ENCODE data around the gene SRC.

The SRC gene

DNA sequence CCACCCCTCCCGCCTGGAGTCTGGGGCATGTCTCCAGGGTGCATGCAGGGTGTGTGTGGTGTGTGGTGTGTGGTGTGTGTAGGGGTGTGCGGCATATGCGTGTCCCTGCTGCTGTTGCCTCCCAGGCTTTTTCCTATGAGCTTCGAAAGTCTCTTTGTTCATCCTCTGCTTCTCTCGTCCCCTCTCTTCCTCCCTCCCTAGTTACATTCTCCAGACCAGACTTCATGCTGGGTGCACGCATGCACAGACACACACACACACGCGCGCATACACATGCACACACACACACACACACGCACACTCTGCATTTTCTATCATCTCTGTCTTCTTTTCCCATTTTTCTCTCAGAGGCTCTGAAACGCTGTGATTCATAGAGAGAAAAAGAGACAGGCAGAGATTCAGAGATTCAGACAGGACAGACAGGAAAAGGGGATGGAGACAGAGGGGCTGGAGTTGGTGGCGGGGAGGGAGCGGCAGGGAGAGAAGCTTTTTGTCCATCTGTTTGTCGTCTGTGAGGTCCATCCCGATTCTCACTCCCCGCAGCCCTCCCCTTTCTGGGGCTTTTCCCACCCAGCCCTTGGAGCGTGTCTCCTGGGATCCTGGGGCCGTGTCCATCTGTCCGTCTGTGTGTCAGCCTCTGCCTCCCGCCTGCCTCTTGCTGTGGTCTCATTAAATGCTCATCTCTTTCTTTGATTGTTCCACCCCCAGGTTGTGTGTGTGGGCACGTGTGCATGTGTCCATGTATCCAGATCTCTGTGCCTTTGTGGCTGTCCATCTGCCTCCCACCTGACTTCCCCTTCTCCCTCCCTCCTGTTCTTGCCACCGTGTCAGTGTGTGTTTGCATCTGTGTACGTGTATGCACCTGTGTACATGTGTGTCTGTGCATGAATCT lies 62.6 kb downstream of the SRC start:
- H3K4me3 ChIP-seq (ENCODE audit: low read length), result no peak overlapping the region
- TF ChIP-seq ZNF274 (IDR thresholded peaks at IDR 0.05; ENCODE audit: low read depth, low read length), result no peak

DNA sequence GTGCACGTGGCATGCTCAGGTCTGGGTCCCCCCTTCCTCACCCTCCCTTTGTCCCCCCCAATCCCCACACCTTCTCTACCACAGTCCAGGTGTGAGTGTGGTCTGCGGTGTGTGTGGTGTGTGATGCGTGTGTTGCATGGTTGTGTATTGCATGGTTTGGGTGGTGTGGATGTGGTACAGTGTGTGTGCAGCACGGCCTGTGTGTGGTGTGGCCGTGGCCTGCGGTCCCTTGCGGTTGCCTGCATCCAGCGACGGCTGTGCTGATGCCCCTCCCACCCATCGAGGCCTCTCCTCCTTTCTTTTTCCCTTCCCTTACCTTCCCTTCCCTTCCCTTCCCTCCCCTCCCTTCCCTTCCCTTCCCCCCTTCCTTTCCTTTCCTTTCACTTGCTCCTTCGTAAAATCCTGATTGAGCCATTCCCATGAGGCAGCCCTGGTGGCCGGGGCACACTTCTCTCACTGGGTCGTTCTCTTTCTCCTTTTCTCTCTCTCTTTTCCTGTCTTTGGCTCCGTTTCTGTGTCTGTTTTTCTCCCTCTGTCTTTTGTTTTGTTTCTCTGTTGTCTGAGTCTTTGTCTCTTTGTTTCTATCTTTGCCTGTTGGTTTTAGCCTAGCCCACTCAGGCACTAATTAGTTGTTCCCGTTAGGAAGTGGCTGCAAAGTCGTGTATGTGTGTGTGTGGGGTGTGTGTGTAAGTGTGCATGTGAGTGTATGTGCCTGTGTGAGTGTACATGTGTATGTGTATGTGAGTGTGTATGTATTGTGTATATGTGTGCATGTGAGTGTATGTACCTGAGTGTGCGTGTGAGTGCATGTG lies 65.7 kb downstream of the SRC start:
- no peak for TF ChIP-seq ZNF274 (IDR thresholded peaks at IDR 0.05; ENCODE audit: low read depth, low read length)
- no peak overlapping the region; the same call in 1 of the 2 replicates for H3K4me3 ChIP-seq (ENCODE audit: low read length)

DNA sequence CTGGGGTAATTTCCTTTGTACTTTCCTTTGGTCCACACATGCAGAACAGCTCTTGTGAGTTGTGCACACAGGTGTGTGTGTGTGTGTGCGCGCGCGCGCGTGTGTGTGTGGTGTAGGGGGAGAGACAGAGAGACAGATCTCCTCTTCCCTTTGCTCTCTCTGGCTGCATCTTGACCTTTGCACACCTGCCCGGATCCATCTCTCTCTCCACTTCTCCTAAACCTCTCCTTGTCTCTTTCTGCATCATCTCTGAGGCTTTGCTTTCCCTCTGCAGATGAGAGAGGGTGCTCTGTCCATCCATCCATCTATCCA lies 67.0 kb downstream of the SRC start:
- H3K4me3 ChIP-seq (ENCODE audit: low read length), result no peak overlapping the region
- no peak for TF ChIP-seq ZNF274 (IDR thresholded peaks at IDR 0.05; ENCODE audit: low read depth, low read length)

DNA sequence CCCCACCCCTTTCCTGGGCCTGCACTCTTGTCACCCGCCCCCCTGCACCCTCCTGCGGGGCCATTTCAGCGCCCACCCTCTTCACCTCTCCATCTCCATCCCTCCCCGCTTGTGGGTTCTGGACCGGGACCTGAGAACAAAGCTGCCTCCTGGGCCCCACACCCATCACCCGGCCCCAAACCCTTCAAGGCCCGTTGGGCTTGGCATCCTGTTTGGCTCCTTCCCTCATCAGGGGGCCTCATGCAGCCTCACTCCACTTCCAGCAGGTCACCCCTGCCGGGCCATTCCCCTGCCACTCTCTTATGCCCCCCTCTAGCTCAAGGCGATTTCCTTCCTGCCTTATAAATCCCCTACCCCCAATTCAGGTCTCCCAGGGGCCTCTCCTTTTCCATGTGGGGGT lies 67.4 kb downstream of the SRC start:
- TF ChIP-seq ZNF274 (IDR thresholded peaks at IDR 0.05; ENCODE audit: low read depth, low read length), result no peak
- H3K4me3 ChIP-seq (ENCODE audit: low read length), result no peak overlapping the region

DNA sequence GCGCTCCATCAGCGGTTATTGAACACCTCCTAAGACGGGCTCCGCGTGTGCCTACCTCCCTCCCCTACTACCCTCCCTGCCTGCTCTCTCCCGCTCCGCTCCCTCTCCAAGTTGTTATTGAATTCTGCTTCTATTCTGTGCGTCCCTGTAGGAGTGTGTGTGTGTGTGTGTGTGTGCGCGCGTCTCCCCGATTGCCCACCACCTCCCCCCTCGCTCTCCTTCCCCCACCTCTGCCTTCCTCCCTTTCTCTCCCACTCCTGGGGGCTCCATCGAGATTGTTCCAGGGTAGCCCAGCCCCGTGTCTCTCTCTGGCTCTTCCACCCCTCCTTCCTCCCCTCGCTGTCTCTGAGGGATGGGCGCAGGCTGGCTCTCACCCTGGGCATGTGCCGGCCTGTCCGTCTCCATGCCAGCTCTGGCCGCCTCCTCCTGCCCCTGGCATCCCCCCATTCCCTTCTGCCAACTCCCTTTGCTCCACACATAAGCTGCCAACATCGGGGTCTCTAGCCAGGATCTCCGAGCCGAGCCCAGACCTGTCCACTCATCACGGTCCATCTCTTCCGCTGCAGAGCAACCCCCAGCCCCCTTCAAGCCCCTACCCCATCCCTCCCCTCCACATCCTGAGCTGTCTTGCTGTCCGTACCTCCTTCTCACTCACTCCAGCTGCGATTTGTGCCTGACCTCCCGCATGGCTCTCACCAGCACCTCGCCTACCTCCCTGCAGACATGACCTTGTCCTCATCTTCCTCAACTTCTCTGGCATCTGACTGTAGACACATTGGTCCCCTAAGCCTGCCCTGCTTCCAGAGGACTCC lies 68.5 kb downstream of the SRC start:
- TF ChIP-seq ZNF274 (IDR thresholded peaks at IDR 0.05; ENCODE audit: low read depth, low read length), result no peak
- H3K4me3 ChIP-seq (ENCODE audit: low read length), result no peak overlapping the region

DNA sequence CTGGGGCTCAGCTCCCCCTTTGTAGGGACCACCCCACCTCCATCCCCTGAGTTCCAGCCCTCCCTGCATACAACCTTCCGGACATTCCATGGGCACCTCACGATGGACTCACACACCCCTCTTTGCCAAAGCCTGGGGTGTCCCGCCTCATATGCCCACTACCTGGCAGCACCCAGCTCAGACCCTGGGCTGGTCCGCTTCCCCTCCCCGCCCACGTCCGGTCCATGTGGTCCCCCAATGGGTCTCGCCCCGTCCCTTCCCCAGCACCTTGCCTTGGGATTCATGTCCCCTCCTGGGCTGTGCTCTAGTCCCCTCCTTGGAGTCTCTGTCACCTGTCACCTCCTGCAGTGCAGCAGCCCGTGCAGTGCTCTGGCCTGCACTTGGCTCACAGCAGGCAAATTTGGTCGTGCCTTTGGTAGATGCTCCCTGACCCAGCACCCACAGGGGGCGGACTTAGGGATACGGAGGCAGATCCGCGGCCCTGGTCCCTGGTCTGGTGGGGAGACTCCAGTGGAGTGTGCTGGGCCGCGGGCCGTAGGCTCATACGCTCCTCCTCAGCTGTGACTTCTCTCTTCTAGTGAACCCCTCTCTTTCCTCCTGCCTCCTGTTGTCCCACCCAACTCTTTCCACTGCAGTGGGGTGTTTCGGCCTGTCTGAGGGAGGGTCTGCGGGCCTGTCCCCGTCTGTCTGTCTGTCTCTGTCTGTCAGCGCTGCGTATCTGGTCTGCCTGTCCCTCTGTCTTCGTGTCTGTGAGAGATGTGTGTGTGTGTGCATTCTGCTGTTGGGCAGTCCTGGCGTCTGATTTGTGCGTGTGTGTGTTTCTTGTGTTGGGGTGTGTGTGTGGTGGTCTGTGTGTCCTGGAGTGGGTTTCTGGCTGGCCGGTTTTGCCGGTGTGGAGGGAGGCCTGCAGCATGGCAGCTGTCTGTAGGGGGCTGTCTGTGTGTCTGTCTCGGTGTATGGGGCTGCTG lies 69.5 kb downstream of the SRC start:
- TF ChIP-seq ZNF274 (IDR thresholded peaks at IDR 0.05; ENCODE audit: low read depth, low read length), result no peak
- no peak overlapping the region for H3K4me3 ChIP-seq (ENCODE audit: low read length)

DNA sequence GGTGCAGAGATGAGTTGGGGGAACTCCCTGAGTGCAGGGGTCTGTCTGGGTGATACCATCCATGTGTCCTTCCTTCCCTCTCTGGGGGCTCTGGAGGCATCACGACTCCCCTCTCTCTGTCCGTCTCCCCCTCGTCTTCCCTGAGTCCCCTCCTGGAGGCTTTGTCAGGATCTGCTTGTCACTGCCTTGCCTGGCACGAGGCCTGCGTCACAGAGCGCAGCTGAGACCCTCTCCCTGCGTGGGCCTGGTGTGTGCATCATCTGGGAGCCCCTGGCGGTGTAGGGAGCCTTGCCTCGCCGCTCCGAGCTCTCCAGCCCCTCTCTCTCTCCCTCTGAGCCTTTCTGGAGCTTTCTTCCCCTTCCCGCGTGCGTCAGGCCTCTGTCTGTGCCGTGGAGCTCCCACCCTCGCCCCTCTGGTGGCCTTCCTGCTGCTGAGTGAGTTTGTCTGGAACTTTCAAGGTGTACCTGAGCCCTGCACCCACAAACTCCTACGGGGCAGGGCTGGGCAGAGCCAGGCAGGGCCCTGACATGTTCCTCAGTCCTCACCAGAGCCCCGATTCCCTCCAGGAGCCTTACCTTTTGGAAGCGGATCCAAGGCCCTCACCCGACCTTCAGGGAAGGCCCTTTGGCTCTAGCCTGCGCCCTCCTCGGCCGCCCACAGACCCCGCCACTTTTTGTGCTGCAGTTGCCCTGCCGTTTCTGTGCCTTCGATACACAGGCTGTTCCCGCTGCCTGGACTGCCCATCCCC lies 70.3 kb downstream of the SRC start:
- no peak for TF ChIP-seq ZNF274 (IDR thresholded peaks at IDR 0.05; ENCODE audit: low read depth, low read length)

DNA sequence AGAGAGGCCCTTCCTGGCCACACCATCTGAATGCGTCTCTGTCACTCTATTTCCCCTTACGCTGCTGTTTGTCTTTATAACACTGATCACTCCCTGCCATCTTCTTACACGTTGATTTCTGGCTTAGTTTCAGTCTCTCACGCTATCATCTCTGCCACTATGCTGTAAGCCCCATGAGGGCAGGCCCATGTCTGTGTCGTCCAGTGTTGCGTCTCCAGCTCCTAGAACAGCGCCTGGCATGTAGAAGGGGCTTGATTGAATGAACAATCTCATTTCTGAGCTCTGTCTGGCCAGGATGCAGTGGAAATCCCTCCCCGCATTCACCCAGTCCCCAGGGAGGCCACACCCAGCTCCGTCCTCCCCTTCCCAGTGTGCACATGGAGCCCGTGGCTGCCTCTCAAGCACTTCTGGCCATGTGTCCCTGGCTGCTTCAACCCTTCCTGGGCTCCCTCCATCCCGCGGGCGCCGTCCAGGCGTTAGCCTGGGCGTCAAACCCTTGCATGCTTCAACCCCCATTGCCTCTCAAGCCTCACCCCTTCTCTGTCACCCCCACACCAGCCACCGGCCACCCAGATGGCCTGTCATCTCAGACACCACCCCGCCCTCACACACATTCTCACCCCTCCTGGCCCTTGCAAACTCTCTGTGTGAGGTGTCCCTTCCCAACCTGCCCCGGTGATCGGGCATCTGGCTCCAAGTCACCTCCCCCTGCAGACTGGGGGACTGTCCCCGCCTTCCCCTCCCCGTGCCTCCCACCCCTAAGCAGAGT lies 71.1 kb downstream of the SRC start:
- TF ChIP-seq ZNF274 (IDR thresholded peaks at IDR 0.05; ENCODE audit: low read depth, low read length), result no peak
- H3K4me3 ChIP-seq (ENCODE audit: low read length), result no peak overlapping the region

More for the DNA sequence above, 70.3 kb downstream of the SRC start:
- H3K4me3 ChIP-seq (ENCODE audit: low read length), result no peak overlapping the region

DNA sequence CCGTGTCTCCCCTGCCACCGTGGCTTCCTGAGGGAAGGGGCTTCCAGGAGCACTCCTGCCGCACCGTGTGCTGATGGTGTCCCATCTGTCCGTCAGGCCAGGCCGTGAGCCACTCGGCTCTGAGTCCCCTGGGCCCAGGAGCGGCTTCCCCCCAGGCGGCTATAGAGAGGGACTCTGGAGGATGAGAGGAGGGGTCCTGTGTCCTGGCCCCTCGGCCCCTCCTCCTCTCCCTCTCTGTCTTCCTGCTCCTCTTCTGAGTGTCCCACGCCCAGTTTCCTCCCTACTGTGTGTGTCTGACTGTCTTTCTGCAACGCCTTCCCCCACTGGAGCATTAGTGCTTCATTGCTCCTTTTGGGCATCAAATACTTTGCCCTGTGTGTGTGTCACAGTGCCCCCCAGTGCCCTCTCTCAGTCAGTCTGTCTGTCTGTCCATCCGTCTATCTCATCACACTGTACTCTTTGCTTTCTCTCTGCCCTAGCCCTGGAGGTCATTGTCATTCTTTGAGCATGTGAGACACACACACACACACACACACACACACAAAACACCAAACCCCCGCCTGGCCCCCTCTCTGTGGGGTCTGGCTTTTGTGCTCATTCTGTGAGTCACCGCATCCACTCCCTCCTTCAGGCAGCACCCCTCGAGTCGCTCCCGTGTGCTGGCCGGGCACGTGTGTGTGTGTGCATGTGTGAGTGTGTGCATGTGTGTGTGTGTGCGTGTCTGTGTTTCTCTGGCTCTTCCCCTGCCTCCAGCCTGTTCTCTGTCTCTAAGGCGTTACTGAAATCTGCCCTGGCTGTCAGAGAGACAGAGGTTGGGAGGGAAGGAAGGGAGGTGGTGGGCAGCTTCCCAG lies 71.9 kb downstream of the SRC start:
- TF ChIP-seq ZNF274 (IDR thresholded peaks at IDR 0.05; ENCODE audit: low read depth, low read length), result no peak
- H3K4me3 ChIP-seq (ENCODE audit: low read length), result no peak overlapping the region

DNA sequence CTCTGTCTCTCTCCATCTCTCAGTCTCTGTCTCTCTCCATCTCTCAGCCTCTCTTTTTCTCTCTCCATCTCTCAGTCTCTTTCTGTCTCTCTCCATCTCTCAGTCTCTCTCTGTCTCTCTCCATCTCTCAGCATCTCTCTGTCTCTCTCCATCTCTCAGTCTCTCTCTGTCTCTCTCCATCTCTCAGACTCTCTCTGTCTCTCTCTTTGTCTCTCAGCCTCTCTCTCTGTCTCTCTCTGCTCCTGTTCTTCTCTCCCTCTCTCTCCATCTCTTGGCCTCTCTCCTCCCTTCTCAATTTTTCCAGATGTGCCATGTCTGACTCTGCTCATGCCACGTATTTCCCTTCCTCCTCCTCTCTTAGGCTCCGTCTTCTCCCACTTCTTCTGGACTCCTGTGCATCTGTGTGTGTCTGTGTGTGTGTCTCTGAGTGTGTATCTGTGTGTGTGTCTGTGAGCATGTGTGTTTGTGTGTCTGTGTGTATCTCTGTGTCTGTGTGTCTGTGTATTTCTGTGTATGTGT lies 72.7 kb downstream of the SRC start:
- no peak for TF ChIP-seq ZNF274 (IDR thresholded peaks at IDR 0.05; ENCODE audit: low read depth, low read length)
- H3K4me3 ChIP-seq (ENCODE audit: low read length), result no peak overlapping the region

DNA sequence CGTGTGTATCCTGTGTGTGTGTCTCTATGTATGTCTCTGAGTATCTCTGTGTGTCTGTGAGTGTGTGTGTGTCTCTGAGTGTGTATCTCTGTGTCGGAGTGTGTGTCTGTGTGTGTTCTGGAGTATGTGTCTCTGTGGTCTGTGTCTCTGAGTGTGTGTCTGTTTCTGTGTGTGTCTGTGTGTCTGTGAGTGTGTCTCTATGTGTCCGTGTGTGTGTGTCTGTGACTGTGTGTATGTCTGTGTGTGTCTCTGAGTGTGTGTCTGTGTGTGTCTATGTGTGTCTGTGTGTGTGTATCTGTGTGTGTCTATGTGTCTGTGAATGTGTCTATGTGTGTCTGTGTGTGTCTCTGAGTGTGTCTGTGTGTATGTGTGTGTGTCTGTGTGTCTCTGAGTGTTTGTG lies 73.4 kb downstream of the SRC start:
- no peak for TF ChIP-seq ZNF274 (IDR thresholded peaks at IDR 0.05; ENCODE audit: low read depth, low read length)
- H3K4me3 ChIP-seq (ENCODE audit: low read length), result no peak overlapping the region
